Stimulated activated CD4-positive, alpha-beta T cell treated with anti-CD3 and anti-CD28 coated beads, Interleukin-2, amount 100 ng/mL, for 4 hours (primary cell): ENCODE results near the gene CTDSPL2.
"Not testable (repeated sequence)": the region's sequence is repeated elsewhere in the genome, so short reads cannot be mapped to it uniquely, and the experiment has no call there.

Source experiments
- DNase-seq: peaks from one replicate; pipeline ENCODE4 v3.0.0-alpha.2; 2020; ENCODE audit warnings: low read depth

CTDSPL2 gene

GRCh38 chr15:44541282-44541958 is 114.0 kb downstream of the CTDSPL2 start:
- no peak for DNase-seq

DNA sequence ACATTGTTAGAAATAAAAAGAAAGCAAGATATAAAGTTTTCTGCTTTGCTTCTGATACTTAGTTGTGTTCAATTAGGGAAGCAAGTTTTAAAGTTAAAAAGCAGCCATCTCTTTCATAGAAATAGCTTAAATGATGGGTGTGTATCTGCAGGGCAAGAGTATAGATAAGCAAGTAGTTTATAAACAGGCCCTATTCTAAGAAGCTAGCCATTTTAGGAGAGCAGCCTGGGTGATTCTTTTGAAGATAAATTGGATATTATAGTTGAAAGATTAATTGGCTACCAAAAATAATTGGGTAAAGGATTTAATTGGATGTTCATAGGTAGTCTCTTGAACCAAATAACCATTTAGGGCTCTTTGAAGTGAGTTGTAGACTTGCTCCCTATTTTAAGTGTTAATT is 115.2 kb downstream of the CTDSPL2 start:
- DNase-seq: no peak

GRCh38 chr15:44544745-44545144 is 117.3 kb downstream of the CTDSPL2 start:
- not testable (repeated sequence) for DNase-seq

DNA sequence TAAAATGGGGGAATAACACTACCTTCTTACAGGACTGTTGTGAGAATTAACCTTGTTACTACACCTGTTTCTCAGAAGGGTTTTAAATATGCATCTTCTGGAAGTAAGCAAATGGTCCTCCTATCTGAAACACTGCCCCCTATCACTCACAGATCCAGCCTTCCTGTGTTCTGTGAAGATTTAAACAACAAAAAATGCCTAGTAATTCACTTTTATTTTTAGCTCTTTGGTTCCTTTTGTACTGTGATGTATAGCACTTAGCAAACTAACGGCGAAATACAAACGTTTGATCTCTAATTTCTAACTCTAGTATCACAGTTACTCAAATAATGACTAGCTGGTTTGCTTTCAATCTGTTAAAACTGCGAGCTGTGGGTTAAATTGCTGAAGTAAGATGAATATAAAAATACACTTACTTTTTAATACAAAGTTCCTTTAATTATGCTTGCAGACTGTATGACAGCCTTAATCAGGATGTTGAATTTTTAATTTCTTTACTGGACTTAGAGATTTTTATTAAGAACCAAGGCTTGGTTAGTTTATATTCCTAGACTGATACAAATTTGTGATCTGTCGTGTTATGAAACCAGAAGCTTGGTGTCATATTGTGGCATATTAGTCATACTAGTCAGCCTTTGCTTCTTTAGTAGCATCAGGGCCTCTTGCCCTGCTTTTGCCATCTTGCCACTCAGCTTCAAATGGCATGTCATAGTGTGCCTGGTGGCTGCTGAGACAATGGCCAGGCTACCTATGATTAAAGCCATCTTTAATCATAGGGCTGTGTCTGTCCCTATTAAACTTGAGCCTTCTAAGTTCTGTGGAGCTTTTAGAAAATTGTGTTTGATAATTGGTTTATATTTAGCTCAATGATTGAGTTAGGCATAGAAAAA is 118.7 kb downstream of the CTDSPL2 start:
- DNase-seq: peak; percentile 7

DNA sequence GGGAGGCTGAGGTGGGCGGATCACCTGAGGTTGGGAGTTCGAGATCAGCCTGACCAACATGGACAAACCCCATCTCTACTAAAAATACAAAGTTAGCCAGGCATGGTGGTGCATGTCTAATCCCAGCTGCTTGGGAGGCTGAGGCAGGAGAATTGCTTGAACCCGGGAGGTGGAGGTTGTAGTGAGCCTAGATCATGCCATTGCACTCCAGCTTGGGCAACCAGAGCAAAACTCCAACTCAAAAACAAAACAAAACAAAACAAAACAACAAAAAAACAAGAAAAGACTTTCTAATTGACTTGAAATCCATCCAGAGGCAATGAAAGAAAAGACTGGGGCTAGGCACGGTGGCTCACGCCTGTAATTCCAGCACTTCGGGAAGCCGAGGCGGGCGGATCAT is 121.7 kb downstream of the CTDSPL2 start:
- not testable (repeated sequence) for DNase-seq

DNA sequence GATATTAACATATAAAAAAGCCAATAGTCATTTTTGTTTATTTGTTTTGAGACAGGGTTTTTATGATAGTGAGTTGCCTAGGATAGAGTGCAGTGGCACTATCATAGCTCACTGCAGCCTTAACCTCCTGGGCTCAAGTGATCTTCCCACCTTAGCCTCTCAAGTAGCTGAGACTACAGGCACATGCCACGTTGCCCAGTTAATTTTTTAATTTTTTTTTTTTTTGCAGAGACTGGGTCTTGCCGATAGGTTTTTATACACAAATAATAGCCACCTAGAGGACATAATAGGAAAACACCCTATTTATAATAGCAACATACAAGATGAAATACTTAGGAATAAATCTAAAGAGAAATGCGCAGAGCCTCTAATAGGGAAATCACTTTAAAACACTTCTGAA is 122.8 kb downstream of the CTDSPL2 start:
- DNase-seq: no peak

GRCh38 chr15:44550734-44551133 is 123.3 kb downstream of the CTDSPL2 start:
- no peak for DNase-seq

- DNase-seq: no peak
Observed at GRCh38 chr15:44554934-44555723, 127.7 kb downstream of the CTDSPL2 start.

GRCh38 chr15:44560926-44561325 is 133.5 kb downstream of the CTDSPL2 start:
- DNase-seq: not testable (repeated sequence)

DNA sequence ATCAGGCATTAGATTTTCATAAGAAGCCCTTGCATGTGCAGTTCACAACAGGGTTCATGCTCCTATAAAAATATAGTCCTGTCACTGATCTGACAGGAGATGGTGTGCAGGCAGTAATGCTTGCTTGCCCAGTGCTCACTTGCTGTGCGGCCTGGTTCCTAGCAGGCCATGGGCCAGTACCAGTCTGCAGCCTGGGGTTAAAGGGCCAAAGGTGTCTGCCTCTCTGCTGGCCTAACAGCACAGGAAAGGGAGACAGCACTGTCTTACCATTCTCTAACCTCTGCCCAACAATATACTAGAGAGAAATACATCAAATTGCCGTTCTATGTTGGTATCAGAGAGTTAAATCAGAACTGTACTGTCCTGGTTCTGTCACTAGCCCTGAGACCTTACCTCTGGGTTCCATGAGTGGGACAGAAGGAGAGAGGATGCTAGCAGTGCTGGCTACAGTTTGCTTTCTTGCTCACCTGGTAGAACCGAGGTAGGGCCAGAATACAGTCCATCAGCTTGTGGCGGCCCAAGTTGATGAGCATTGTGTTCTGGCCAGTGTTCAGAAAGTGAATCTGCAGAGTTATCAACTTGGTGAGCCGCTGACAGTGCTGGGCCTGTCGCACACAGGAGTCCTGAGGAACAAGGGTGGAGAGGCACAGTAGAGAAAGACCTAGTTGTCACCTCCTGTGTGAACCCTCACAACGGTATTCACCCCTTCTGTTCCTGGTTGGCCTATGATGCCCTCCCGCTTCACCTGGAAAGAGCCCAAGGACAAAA is 138.1 kb downstream of the CTDSPL2 start:
- no peak for DNase-seq

DNA sequence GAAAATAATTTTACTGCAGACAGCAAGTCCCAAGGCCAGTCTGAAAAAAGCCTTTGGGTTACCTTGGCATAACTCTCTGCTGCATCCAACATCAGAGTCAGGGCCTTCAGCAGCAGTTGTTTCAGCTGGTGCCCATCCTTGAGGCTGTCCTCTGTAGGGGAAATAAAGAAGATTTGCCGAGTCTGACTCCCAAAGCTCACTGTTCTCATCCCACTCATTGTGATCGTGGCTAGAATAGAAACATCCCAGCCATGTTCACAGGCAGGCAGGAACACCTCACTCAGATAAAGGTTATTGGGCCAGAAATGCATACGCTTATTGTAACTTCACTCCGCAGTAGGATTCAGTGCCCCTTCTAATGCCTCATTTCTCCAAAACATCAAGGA is 138.7 kb downstream of the CTDSPL2 start:
- no peak for DNase-seq

DNA sequence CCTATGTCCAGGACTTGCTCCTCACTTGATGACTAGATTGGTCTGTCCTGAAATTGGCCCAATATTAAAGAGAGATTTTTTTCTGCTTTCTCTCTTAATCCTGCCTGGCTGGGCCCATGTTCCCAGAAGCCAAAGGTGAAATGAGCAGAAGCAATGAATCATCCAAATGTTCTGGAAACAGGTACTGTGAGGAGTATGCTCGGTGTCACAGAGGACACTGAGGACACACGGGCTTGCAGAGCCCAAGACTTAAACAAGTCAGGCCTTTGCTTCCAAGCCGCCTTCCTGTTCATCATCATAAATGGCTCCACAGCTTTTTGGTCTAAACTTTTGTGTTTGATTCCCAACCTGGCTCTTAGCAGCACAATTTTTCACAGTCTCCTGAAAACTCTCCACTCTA is 140.9 kb downstream of the CTDSPL2 start:
- no peak for DNase-seq

GRCh38 chr15:44569316-44569715 is 141.9 kb downstream of the CTDSPL2 start:
- DNase-seq: no peak

DNA sequence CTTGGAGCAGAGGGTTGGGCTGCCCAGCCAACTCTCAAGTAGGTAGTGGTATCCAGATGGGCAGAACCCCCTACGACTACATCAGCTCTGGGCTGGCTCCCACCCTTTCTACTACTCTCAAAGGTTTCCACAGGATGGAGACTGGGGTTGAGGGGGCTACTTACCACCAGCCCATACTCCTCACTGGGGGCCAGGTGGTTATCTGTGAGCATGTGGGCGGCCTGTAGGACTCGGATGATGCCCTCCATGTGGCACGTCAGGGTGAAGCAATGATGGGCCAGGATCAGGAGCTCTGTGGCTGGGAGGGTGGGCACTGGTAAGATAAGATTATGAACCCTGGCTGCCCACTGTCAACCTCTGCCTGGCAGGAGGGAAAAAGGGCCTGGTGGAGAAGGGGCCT is 142.9 kb downstream of the CTDSPL2 start:
- DNase-seq: no peak

GRCh38 chr15:44573386-44573785 is 146.0 kb downstream of the CTDSPL2 start:
- DNase-seq: no peak

GRCh38 chr15:44574734-44575133 is 147.3 kb downstream of the CTDSPL2 start:
- no peak for DNase-seq
